SK-N-MC (cell line): ENCODE data around the gene KIF5A.

ENCODE experiments used
- EZH2 ChIP-seq: fragments of 200-600 bp; sonication (generic); IDR thresholded peaks from one replicate; pipeline ENCODE4 v1.6.1; 2017; ENCODE audit warnings: antibody characterized with exemption
- FOXP2 ChIP-seq: optimal IDR thresholded peaks from 2 replicates; pipeline ENCODE3; 2011; ENCODE audit warnings: mild to moderate bottlenecking, moderate library complexity; ENCODE audit not compliant: insufficient read depth; ENCODE audit errors: extremely low read length, control extremely low read depth
- POLR2AphosphoS5 ChIP-seq: IDR thresholded peaks from 2 replicates; pipeline ENCODE4 v1.6.1; 2012; ENCODE audit warnings: mild to moderate bottlenecking, low read depth, low read length, borderline replicate concordance

- TF ChIP-seq POLR2AphosphoS5 = no peak
- no peak for TF ChIP-seq EZH2
- TF ChIP-seq FOXP2 = no peak
Observed at GRCh38 chr12:57531836-57532235, 18.0 kb upstream of the KIF5A start.
